Measurements from ENCODE around the gene FHIT. TPM values are rescaled to one million over a fixed set of nuclear protein-coding genes. Genes with fewer than 3 reads are reported as not detected.

FHIT gene
- polyA plus RNA-seq, 1 of the 3 experiments (the other 2 are of a cell fraction) = 0.41 TPM

DNA sequence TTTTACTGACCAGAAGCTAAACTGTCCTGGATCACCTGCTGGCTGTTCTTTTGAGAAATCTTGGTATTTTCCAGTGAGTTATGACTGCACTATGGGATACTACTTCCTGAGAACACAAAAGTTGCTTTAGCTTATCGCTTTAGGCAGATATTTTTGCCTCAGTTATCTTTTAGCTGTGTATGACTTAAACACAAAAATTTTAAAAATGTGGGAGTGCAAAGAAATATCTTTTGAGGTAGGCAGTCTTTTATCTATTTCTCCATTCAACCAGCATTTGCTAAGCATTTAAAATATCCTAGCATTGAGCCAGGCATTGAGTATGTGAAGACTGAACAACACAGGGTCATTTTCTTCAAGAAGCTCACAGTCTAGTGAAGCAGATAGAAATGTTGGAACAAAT lies 981.9 kb downstream of the FHIT start:
- H3K9me3 ChIP-seq = no peaks in the 10 kb centered on the region
- H3K27me3 ChIP-seq (ENCODE audit: insufficient read depth) = no peaks in the 10 kb centered on the region
- H3K9ac ChIP-seq = no peak overlapping the region
- DNase-seq = no peak
- no peaks in the 10 kb centered on the region for H3K36me3 ChIP-seq (replicated peaks in 1 of 2; ENCODE audit: control insufficient read depth in 1 of 2, insufficient read depth in 2 of 2, low read length in 1 of 2)
- 61% methylated on average over 1 of the region's 1 CpG for WGBS (ENCODE audit: low lambda C conversion rate)
- H3K9me2 ChIP-seq = no peaks in the 10 kb centered on the region
- H3F3A ChIP-seq (replicated peaks; ENCODE audit: insufficient read depth) = no peaks in the 10 kb centered on the region
- H3K4me3 ChIP-seq (ENCODE audit: low read depth in 2 of 2, low read length in 1 of 2) = no peak overlapping the region
- ChIA-PET POLR2A (no interaction called here), CTCF (no interaction called here)
- H3K4me1 ChIP-seq (ENCODE audit: control insufficient read depth in 1 of 2, insufficient read depth in 2 of 2, low read depth in 1 of 2, low read length in 1 of 2) = no peaks in the 10 kb centered on the region
- H3K79me2 ChIP-seq (ENCODE audit: insufficient read depth) = no peaks in the 10 kb centered on the region
- H3K27ac ChIP-seq (ENCODE audit: low read depth in 2 of 2, low read length in 1 of 2) = no peak overlapping the region
- no peaks in the 10 kb centered on the region for H4K20me1 ChIP-seq (ENCODE audit: insufficient read depth)
- TF ChIP-seq GABPA (IDR thresholded peaks at IDR 0.05; ENCODE audit: low read depth) (no peak), FOXJ3 (CRISPR knock-in tag; IDR thresholded peaks at IDR 0.05) (no peak), EP300 (IDR thresholded peaks at IDR 0.05; ENCODE audit: borderline replicate concordance in 1 of 2, low read depth in 1 of 2, low read length in 1 of 2) (no peak), TAF1 (IDR thresholded peaks at IDR 0.05; ENCODE audit: borderline replicate concordance, low read depth, low read length) (no peak), FOSL2 (IDR thresholded peaks at IDR 0.05; ENCODE audit: borderline replicate concordance, low read depth) (no peak), RXRA (IDR thresholded peaks at IDR 0.05; ENCODE audit: borderline replicate concordance, low read depth) (no peak), YY1 (IDR thresholded peaks at IDR 0.05; ENCODE audit: low read depth) (no peak), EZH2phosphoT487 (IDR thresholded peaks at IDR 0.05; ENCODE audit: borderline replicate concordance, low read depth) (no peak)
- TF ChIP-seq, protein P1, sequence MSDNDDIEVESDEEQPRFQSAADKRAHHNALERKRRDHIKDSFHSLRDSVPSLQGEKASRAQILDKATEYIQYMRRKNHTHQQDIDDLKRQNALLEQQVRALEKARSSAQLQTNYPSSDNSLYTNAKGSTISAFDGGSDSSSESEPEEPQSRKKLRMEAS (IDR thresholded peaks at IDR 0.05; ENCODE audit: low read depth) = no peak
- TF ChIP-seq, protein P2, sequence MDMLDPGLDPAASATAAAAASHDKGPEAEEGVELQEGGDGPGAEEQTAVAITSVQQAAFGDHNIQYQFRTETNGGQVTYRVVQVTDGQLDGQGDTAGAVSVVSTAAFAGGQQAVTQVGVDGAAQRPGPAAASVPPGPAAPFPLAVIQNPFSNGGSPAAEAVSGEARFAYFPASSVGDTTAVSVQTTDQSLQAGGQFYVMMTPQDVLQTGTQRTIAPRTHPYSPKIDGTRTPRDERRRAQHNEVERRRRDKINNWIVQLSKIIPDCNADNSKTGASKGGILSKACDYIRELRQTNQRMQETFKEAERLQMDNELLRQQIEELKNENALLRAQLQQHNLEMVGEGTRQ (IDR thresholded peaks at IDR 0.05; ENCODE audit: borderline replicate concordance, low read depth, low read length) = no peak
- TF ChIP-seq, protein P3, sequence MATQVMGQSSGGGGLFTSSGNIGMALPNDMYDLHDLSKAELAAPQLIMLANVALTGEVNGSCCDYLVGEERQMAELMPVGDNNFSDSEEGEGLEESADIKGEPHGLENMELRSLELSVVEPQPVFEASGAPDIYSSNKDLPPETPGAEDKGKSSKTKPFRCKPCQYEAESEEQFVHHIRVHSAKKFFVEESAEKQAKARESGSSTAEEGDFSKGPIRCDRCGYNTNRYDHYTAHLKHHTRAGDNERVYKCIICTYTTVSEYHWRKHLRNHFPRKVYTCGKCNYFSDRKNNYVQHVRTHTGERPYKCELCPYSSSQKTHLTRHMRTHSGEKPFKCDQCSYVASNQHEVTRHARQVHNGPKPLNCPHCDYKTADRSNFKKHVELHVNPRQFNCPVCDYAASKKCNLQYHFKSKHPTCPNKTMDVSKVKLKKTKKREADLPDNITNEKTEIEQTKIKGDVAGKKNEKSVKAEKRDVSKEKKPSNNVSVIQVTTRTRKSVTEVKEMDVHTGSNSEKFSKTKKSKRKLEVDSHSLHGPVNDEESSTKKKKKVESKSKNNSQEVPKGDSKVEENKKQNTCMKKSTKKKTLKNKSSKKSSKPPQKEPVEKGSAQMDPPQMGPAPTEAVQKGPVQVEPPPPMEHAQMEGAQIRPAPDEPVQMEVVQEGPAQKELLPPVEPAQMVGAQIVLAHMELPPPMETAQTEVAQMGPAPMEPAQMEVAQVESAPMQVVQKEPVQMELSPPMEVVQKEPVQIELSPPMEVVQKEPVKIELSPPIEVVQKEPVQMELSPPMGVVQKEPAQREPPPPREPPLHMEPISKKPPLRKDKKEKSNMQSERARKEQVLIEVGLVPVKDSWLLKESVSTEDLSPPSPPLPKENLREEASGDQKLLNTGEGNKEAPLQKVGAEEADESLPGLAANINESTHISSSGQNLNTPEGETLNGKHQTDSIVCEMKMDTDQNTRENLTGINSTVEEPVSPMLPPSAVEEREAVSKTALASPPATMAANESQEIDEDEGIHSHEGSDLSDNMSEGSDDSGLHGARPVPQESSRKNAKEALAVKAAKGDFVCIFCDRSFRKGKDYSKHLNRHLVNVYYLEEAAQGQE (IDR thresholded peaks at IDR 0.05; ENCODE audit: low read depth, low read length) = no peak
- TF ChIP-seq, protein P4, sequence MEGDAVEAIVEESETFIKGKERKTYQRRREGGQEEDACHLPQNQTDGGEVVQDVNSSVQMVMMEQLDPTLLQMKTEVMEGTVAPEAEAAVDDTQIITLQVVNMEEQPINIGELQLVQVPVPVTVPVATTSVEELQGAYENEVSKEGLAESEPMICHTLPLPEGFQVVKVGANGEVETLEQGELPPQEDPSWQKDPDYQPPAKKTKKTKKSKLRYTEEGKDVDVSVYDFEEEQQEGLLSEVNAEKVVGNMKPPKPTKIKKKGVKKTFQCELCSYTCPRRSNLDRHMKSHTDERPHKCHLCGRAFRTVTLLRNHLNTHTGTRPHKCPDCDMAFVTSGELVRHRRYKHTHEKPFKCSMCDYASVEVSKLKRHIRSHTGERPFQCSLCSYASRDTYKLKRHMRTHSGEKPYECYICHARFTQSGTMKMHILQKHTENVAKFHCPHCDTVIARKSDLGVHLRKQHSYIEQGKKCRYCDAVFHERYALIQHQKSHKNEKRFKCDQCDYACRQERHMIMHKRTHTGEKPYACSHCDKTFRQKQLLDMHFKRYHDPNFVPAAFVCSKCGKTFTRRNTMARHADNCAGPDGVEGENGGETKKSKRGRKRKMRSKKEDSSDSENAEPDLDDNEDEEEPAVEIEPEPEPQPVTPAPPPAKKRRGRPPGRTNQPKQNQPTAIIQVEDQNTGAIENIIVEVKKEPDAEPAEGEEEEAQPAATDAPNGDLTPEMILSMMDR (IDR thresholded peaks at IDR 0.05) = no peak
- TF ChIP-seq, protein P5, sequence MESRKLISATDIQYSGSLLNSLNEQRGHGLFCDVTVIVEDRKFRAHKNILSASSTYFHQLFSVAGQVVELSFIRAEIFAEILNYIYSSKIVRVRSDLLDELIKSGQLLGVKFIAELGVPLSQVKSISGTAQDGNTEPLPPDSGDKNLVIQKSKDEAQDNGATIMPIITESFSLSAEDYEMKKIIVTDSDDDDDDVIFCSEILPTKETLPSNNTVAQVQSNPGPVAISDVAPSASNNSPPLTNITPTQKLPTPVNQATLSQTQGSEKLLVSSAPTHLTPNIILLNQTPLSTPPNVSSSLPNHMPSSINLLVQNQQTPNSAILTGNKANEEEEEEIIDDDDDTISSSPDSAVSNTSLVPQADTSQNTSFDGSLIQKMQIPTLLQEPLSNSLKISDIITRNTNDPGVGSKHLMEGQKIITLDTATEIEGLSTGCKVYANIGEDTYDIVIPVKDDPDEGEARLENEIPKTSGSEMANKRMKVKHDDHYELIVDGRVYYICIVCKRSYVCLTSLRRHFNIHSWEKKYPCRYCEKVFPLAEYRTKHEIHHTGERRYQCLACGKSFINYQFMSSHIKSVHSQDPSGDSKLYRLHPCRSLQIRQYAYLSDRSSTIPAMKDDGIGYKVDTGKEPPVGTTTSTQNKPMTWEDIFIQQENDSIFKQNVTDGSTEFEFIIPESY (IDR thresholded peaks at IDR 0.05; ENCODE audit: borderline replicate concordance, low read depth) = no peak
- TF ChIP-seq, protein P6, sequence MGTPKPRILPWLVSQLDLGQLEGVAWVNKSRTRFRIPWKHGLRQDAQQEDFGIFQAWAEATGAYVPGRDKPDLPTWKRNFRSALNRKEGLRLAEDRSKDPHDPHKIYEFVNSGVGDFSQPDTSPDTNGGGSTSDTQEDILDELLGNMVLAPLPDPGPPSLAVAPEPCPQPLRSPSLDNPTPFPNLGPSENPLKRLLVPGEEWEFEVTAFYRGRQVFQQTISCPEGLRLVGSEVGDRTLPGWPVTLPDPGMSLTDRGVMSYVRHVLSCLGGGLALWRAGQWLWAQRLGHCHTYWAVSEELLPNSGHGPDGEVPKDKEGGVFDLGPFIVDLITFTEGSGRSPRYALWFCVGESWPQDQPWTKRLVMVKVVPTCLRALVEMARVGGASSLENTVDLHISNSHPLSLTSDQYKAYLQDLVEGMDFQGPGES (IDR thresholded peaks at IDR 0.05; ENCODE audit: low read depth, low read length) = no peak
- H3K4me2 ChIP-seq = no peak overlapping the region
- no peak overlapping the region for H2AFZ ChIP-seq (ENCODE audit: low read depth)
